ENCODE data around the gene KIF3B. TPM values are rescaled to one million over a fixed set of nuclear protein-coding genes. Genes with fewer than 3 reads are reported as not detected.
A peak's percentile ranks its signal among the peaks of the same experiment; 100 is the strongest.

The KIF3B gene
- total RNA-seq, 2 experiments from 2014 or later = 8.2 to 25.2 TPM

GRCh38 chr20:32364554-32365208, 87.2 kb downstream of the KIF3B start:
- peaks cover 43% of the 10 kb centered on the region for H4K20me1 ChIP-seq (ENCODE audit: insufficient read depth, low read length)

DNA sequence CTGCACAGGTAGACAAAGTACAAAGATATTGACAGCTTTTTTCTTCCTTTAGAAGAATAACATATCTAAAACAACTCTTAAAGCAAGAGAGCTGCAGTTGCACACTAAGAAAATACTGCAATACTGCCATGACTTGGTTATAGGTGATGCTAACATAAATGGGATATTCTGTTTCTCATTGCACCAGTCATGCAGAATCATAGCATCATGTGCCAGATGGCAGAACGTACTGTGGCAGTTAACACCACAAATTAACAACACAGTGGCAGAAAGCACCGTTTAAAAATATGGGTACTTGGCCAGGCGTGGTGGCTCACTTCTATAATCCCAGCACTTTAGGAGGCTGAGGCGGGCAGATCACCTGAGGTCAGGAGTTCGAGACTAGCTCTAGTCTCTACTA, 88.1 kb downstream of the KIF3B start:
- no peak for TF ChIP-seq EZH2phosphoT487 (IDR thresholded peaks at IDR 0.05; ENCODE audit: borderline replicate concordance, low read depth, low read length)
- no peak for TF ChIP-seq CTCF (conservative IDR thresholded peaks at IDR 0.05; ENCODE audit: low read length)
- no TSS peak for BruUV-seq (replicated peaks)
- DNase-seq (ENCODE audit: low spot score) = no peak
- no peaks in the 10 kb centered on the region for H3K9me3 ChIP-seq (ENCODE audit: low read length)
- H3K4me3 ChIP-seq (ENCODE audit: low read depth, low read length, poor library complexity, severe bottlenecking) = no peak overlapping the region
- peaks cover 87% of the 10 kb centered on the region for H3K4me1 ChIP-seq (ENCODE audit: insufficient read depth, low read length, poor library complexity, severe bottlenecking)
- CTCF ChIA-PET (ENCODE audit: unreplicated experiment) = no interaction called here
- intact Hi-C loops (cut with micrococcal nuclease; ENCODE audit: unreplicated experiment) = no loop called here
- no peak overlapping the region for H3K27ac ChIP-seq (ENCODE audit: low read depth, low read length, poor library complexity, severe bottlenecking)
- peaks cover 34% of the 10 kb centered on the region for H4K20me1 ChIP-seq (ENCODE audit: insufficient read depth, low read length)
- peak overlapping the region; percentile 83 for H3K4me2 ChIP-seq (ENCODE audit: low read length)
- POLR2A ChIA-PET = interaction anchor here (0.6 kb wide), 1 partner anchor 16 kb away, joined by 3 read pairs; no protein-coding TSS in a partner anchor
- no peaks in the 10 kb centered on the region for H3K9me2 ChIP-seq (ENCODE audit: insufficient read depth, low read length)
- H3K36me3 ChIP-seq (ENCODE audit: insufficient read depth, low read length) = peaks cover 58% of the 10 kb centered on the region
- no peak overlapping the region for H2AFZ ChIP-seq (ENCODE audit: low read length)
- H3K79me2 ChIP-seq (ENCODE audit: insufficient read depth, low read depth, low read length) = peaks cover 100% of the 10 kb centered on the region

More at GRCh38 chr20:32364554-32365208, 87.2 kb downstream of the KIF3B start:
- TF ChIP-seq EZH2phosphoT487 (IDR thresholded peaks at IDR 0.05; ENCODE audit: borderline replicate concordance, low read depth, low read length) = no peak
- TF ChIP-seq CTCF (conservative IDR thresholded peaks at IDR 0.05; ENCODE audit: low read length) = no peak
- Histone ChIP-seq H3K27ac (ENCODE audit: low read depth, low read length, poor library complexity, severe bottlenecking) (no peak overlapping the region), H3K79me2 (ENCODE audit: insufficient read depth, low read depth, low read length) (peaks cover 100% of the 10 kb centered on the region), H3K4me2 (ENCODE audit: low read length) (peak overlapping the region; percentile 83), H3K9me3 (ENCODE audit: low read length) (no peaks in the 10 kb centered on the region), H3K4me3 (ENCODE audit: low read depth, low read length, poor library complexity, severe bottlenecking) (no peak overlapping the region), H3K9me2 (ENCODE audit: insufficient read depth, low read length) (no peaks in the 10 kb centered on the region), H3K4me1 (ENCODE audit: insufficient read depth, low read length, poor library complexity, severe bottlenecking) (peaks cover 95% of the 10 kb centered on the region), H3K36me3 (ENCODE audit: insufficient read depth, low read length) (peaks cover 58% of the 10 kb centered on the region), H2AFZ (ENCODE audit: low read length) (no peak overlapping the region)
- POLR2A ChIA-PET = no interaction called here
- CTCF ChIA-PET (ENCODE audit: unreplicated experiment) = no interaction called here
- no peak for DNase-seq (ENCODE audit: low spot score)
- intact Hi-C loops (cut with micrococcal nuclease; ENCODE audit: unreplicated experiment) = no loop called here
- no TSS peak for BruUV-seq (replicated peaks)

GRCh38 chr20:32366380-32366779, 88.9 kb downstream of the KIF3B start:
- no peak for DNase-seq (ENCODE audit: low spot score)
- POLR2A ChIA-PET = interaction anchor here (0.7 kb wide), 1 partner anchor 16 kb away, joined by 4 read pairs; no protein-coding TSS in a partner anchor

More at GRCh38 chr20:32366380-32366779, 88.9 kb downstream of the KIF3B start:
- Histone ChIP-seq H3K9me3 (ENCODE audit: low read length) (no peaks in the 10 kb centered on the region), H3K4me1 (ENCODE audit: insufficient read depth, low read length, poor library complexity, severe bottlenecking) (peaks cover 79% of the 10 kb centered on the region), H4K20me1 (ENCODE audit: insufficient read depth, low read length) (peaks cover 29% of the 10 kb centered on the region; the same call in 1 of the 2 replicates), H3K27ac (ENCODE audit: low read depth, low read length, poor library complexity, severe bottlenecking) (peak overlapping the region; percentile 40), H3K4me2 (ENCODE audit: low read length) (peak overlapping the region; percentile 83), H3K79me2 (ENCODE audit: insufficient read depth, low read depth, low read length) (peaks cover 100% of the 10 kb centered on the region), H3K36me3 (ENCODE audit: insufficient read depth, low read length) (peaks cover 59% of the 10 kb centered on the region), H2AFZ (ENCODE audit: low read length) (no peak overlapping the region), H3K9me2 (ENCODE audit: insufficient read depth, low read length) (no peaks in the 10 kb centered on the region), H3K4me3 (ENCODE audit: low read depth, low read length, poor library complexity, severe bottlenecking) (peak overlapping the region; percentile 16)
- TF ChIP-seq EZH2phosphoT487 (IDR thresholded peaks at IDR 0.05; ENCODE audit: borderline replicate concordance, low read depth, low read length) (no peak), CTCF (conservative IDR thresholded peaks at IDR 0.05; ENCODE audit: low read length) (no peak)
- BruUV-seq (replicated peaks) = no TSS peak
- CTCF ChIA-PET (ENCODE audit: unreplicated experiment) = no interaction called here
- intact Hi-C loops (cut with micrococcal nuclease; ENCODE audit: unreplicated experiment) = no loop called here
